ENCODE results near the gene COL26A1.
"Not testable (repeated sequence)": the region's sequence is repeated elsewhere in the genome, so short reads cannot be mapped to it uniquely, and the experiment has no call there.

Gene COL26A1

DNA sequence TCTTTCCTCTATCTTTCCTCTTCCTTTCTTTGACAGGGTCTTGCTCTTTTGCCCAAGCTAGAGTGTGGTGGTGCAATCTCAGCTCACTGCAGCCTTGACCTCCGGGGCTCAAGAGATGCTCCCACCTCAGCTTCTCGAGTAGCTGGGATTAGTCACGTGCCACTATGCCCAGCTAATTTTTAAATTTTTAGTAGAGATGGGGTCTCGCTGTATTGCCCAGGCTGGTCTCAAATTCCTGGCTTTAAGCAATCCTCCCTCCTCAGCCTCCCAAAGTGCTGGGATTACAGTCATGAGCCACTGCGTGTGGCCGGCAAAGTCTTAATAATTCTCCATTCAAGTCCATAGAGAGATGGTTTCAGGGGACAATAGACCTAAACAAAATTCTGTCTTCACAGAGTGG lies 40.2 kb downstream of the COL26A1 start:
- no peak for DNase-seq

DNA sequence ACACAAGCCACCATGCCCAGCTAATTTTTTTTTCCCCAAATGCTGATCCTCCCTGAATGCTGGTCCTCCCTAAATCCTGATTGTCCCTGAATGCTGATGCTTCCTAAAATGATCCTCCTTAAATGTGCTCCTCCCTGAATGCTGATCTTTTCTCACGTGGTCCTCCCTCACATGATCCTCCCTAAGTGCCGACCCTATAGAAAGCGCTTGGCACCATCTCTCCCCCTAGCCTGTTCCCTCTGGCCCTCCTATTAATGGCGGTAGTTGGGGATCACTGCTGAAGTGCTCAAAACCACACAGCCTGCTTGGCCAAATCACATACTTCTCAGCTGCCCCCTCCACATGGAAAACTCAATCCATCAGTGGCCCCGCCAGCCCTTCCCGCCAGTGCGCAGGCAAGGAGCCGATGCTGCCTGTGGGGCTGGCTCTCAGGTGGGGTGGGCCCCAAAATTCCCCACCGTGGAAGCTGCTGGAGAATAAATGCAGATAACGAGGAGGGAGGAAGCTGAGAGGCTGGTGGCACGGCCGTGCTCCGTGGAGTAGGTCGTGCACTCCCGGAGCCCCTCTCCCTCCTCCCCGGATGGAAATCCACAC lies 42.9 kb downstream of the COL26A1 start:
- DNase-seq: no peak

DNA sequence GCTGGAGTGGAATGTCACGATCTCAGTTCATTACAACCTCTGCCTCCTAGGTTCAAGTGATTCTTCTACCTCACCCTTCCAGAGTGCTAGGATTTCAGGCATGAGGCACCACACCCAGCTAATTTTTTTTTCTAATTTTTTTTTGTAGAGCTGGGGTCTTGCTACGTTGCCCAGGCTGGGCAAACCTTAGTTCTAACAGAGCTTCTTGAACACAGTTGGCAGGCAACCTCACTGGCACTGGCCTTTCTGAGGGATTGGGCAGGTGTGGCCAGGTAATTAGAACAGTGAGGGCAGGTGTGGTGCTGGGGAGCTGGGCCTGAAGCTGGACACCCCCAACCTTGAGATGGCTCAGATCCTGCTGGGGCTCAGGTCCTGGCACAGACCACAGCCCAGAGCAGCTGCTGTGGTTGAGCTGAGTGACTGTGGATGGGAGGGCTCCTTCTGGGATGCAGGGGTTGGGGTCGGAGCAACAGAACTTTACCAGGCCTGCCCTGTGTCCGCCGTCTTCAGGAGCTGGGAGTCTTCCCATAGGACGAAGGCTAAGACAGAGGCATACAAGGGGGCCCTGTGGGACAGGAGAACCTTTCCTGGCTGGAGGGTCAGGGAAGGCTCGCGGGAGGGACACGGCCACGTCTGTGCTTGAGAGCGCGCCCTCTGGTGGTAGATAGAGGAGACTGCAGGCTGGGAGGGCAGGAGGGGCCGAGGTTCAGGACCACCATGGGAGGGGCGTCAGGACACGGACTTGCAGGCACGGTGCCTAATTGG lies 48.2 kb downstream of the COL26A1 start:
- DNase-seq: peak; percentile 30

DNA sequence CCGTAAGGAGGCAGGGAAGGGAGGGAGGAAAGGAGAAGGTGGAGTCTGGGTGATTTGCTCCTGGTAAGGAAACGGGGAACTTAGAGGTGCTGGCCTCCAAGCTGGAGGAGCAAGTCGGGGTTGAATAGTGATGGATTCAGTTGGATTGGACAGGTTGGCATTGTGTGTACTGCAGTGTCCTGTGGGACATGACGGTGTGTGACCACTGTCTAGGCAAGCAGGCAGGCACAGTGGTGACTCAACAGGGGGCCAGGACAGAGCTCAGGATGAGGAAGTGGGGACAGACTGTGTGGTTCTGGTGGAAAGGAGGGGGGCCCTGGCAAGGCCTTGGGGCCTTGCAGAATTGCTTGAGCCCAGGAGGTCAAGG lies 48.8 kb downstream of the COL26A1 start:
- no peak for DNase-seq

DNA sequence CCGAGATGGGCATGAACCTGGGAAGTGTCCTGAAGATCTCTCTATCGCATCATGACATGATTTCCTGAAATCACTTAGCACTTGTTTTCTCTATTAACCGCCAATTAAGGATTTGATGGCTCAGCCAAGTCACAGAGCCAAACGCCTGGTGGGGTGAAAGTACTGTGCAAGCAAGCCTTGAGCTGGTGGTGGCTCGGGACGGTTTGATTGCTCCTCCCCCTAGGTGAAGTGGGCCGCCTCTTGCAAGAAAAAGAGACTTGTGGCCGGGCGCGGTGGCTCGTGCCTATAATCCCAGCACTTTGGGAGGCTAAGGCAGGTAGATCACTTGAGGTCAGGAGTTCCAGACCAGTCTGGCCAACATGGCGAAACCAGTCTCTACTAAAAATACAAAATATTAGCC lies 50.3 kb downstream of the COL26A1 start:
- DNase-seq: no peak

DNA sequence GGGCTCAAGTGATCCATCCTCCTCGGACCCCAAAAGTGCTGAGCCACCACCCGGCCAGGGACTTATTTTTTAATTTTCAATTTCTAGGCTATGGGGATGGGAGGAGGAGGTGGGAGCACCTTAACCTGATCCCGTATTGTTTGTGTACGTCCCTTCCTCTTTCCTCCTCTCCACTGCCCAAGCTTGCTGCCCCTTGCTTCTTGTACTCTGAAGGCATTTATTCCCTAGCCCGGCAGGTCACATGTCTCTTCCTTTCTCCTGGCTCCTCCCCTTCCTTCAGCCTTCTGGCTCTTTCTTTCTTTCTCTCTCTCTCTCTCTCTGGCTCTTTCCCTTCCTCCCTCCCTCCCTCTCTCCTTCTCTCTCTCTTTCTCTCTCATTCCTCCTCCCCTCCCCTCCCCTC lies 56.0 kb downstream of the COL26A1 start:
- no peak for DNase-seq

DNA sequence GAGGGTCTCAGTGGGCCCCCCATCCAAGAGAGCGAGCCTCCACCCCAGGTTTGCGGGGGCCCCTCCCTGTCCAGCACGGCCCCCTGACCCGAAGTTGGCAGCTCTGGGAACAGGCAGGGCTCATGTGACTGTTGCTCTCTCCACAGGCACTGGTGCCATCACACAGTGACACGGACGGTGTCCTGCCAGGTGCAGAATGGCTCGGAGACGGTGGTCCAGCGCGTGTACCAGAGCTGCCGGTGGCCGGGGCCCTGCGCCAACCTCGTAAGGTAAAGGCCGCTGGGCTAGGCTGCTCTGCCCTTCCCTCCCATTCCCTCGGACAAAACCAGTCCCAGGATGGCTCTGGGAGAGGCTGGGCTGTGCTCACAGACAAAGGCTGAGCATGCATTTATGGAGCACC lies 57.2 kb downstream of the COL26A1 start:
- no peak for DNase-seq

DNA sequence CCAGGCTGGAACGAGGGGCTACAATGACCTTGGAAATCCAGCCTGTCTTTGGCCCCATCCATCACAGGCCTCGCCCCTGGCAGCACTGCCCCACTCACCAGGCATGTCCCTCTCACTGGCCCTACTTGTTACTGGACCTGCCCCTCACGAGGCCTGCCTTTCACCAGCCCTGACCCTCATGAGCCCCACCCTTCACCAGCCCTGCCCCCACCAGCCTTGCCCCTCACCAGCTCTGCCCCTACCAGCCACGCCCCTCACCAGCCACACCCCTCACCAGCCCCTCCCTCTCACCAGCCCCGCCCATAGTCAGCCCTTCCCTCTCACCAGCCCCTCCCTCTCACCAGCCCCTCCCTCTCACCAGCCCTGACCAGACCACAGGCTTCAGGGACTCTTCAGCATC lies 57.8 kb downstream of the COL26A1 start:
- no peak for DNase-seq

DNA sequence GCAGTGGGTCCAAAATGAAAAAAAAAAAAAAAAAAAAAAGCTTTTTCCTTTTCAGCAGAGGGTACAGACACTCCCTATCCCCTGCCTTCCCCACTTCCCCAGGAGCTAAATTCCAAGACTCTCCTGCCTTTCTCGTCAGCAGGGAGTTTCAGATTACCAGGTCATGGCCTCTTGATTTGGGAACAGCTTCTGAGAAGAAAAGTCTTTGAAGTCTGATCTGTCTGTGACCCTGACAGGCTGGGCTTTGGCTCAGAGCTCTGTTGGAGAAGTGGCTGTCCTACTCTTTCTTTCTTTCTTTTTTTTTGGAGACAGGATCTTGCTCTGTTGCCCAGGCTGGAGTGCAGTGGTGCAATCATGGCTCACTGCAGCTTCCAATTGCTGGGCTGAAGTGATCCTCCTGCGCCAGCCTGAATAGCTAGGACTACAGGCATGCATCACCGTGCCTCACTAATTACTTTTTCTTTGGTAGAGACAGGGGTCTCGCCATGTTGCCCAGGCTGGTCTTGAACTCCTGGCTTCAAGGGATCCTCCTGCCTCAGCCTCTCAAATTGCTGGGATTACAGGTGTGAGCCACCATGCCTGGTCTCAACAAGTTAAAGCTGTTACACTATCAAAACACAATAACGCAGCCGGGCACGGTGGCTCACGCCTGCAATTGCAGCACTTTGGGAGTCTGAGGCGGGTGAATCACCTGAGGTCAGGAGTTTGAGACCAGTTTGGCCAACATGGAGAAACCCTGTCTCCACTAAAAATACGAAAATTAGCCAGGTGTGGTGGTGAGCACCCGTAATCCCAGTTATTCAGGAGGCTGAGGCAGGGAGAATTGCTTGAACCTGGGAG lies 59.9 kb downstream of the COL26A1 start:
- DNase-seq: no peak

DNA sequence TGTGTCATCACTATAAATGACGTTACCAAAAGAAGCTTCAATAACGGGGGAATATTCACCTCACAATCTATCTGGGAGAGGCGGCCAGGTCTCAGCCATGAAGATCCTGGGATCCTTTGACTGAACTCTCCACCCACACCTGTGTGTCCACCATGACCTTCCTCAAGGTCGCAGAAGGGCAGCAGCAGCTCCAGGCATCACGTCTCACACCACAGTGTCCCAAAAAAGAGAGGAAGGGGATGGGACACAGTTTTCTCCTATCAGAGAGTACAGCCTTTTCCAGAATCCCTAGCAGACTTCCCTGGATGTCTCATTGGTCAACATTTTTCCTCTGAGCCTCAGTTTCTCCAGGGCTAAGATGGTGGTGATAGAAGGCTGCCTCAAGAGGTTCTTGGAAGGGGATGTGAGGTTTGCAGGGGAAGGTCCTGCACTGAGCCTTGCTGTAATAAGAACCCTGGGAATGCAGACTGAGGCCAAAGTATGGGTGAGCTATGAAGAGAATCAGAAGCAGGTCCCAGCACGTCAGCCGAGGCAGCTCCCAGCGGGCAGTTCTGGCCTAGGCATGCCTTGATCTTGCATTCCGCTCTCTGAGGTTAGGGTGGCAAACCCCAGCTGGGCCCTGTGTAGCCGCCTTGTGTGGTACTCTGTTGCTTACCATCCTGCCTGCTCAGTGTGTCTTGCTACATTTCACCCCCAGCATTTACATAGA lies 63.8 kb downstream of the COL26A1 start:
- no peak for DNase-seq

DNA sequence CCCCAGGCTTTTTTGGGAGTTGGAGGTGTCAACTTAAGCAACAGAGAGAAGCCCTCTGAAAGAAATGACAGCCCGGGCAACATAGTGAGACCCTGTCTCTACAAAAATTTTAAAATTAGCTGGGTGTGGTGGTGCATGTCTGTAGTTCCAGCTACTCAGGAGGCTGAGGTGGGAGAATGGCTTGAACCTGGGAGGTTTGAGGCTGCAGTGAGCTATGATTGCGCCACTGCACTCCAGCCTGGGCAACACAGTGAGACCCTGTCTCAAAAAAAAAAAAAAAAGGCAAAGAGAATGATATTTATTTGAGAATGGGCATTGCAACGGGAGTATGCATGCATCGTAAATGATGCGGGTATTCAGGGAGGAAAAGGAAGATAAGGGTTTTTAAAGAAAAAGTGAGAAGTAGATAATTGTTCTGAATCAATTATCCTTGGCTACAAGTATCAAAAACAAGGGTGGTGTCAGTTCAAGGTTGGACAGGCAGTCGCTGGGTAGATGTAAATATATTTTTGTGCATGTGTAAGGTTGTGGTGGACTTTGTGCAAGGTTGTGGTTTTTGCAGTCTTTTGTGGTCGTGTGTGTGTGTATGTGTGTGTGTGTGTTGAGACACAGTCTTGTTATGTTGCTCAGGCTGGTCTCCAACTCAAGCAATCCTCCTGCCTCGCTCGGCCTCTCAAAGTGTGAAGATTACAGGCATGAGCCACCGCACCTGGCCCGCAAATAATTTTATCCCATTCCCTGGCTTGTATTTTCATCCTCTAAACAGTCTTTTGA lies 65.6 kb downstream of the COL26A1 start:
- DNase-seq: no peak

DNA sequence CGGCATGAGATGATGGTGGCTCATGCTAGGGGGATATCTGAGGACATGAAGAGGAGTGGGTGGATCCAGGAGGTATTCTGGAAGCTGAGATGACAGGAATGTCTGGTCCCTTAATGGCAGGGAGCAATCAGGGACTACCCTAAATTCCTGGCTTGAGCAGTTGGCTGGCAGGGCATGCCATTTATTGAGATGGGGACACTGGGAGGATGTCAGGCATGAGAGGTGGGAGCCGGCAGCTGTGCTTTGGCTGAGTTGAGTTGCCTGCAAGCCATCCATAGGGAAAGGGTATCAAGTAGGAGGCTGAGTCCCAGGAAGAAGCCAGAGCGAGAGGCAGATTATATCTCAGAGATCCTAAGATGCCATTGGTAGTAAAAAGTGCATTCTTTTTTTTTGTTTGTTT lies 69.6 kb downstream of the COL26A1 start:
- DNase-seq: no peak

DNA sequence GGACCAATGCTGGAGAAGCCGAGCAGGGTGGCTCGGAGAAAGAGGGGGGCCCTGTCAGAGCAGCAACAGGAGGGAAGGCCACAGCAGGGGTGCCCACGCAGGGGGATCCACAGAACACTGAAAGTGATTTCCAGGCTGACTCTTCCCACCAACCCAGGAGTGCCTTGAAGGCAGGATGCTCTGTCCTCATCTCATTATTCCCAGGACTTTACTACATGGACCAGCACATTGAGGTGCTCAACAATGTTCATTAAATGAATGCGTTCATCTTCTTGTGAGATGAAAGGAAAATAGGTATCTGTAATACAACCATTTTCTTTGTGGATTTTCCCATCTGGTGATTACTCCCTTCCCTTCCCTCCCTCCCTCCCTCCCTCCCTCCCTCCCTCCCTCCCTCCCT lies 71.0 kb downstream of the COL26A1 start:
- DNase-seq: no peak

DNA sequence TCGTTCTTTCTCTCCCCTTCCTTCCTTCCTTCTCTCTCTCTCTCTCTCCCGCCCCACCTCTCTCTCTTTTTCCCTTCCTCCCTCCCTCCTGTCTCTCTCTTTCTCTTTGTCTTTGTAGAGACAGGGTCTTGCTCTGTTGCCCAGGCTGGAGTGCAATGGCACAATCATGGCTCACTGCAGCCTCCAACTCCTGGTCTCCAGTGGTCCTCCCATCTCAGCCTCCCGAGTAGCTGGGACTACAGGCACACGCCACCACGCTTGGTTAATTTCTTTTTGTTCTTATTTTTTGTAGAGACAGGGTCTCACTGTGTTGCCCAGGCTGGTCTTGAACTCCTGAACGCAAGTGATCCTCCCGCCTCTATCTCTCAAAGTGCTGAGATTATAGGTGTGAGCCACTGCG lies 71.5 kb downstream of the COL26A1 start:
- DNase-seq: not testable (repeated sequence)

DNA sequence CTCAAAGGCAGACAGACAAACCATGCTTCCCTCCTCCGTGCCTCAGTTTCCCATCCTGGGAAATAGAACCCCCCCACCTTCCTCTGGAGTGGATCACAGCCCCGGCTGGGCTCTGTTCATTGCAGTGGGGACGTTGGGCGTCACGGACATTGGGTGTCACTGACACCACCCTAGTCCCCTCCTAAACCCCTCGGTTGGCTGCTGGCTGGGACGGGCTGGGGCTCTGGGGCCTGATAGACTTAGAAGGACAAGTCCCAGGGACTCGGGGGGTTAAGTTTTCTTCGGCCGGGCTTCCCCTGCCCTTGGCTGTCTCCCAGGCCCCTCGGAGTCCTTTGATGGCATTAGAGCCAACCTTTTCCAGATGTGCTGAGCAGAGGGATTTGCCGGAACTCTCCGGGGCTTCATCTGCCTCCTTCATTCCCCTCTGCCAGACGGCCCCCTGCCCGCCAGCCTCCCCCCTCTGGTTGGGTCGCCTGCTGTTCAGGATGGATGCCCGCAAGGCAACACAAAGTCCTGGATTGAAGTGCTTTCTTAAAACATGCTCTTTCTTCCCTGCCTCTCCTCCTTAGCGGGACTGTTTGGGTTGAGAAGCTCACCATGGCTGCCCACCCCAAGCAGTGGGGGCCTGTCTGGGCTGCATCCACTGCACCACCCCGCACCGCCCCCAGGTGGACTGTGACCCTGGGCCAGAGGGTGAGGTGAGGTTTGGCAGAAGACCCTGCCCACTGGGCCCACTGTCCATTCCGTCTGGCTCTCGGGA lies 73.0 kb downstream of the COL26A1 start:
- no peak for DNase-seq

DNA sequence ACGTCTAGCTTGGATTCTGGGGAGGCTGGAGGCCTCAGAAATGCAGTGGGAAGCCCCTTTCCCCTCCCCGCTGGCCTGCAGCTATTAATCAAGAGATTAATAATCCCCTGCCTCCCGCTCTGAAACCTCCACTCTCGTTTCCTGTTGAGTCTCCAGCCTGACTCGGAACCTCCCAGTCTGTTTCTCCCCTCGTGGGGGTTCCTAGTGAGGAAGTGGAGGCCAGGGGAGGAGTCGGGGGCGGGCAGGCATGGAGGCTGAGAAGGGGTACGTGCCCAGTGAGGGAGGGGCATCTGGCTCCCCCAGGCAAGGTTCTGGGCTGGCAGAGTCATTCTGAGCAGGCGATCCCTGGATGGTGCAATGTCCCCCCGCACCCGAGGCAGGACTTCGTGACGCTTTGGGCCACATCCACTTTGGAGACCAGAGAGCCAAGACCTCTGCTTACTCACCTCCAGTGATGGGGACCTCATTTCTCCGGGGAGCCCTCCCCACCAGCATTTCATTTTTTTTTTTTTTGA lies 73.6 kb downstream of the COL26A1 start:
- no peak for DNase-seq

DNA sequence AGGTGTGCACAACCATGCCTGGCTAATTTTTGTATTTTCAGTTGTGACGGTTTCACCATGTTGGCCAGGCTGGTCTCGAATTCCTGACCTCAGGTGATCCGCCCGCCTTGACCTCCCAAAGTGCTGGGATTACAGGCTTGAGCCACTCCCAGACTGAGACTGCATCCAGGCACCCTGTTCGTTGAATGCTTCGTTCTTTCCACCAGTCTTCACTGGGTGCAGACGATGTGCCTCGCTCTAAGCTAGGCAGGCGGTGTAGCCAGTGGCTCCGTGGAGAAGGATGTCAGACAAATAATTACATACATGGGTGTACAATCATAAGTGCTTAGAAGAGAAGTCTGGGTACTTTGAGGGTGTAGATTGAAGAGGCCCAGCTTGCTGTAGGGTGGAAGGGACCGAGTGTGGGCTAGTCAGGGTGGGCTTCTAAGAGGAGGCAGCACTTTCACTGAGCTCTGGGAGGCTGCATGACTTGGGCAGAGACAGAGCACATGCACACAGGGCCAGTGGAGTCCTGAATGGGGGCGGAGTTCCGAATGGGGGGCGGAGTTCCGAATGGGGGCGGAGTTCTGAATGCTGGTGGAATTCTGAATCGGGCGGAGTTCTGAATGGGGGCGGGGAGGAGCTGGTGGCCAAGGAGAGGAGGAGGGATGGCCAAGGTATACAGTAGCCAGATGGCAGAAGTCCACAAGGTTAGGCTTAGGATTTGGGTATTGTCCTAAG lies 74.3 kb downstream of the COL26A1 start:
- no peak for DNase-seq

DNA sequence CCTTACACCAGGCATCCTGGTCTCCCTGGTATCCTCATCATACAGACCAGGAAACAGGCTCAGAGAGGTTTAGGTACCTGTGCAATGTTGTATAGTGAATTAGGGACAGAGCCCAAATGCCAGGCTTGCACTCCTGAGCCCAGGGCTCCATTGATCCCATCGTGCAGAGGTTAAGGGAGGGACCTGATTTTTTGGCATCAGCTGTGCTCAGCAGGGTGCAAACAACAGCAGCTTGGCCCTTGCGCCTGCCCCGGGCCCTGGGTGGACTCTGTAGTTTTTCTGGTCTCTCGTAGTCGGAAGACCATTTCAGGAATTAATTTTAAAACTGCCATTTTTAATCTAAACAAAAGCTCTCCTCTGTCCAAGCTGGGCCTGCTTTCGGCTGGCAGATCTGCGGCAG lies 79.2 kb downstream of the COL26A1 start:
- DNase-seq: no peak

DNA sequence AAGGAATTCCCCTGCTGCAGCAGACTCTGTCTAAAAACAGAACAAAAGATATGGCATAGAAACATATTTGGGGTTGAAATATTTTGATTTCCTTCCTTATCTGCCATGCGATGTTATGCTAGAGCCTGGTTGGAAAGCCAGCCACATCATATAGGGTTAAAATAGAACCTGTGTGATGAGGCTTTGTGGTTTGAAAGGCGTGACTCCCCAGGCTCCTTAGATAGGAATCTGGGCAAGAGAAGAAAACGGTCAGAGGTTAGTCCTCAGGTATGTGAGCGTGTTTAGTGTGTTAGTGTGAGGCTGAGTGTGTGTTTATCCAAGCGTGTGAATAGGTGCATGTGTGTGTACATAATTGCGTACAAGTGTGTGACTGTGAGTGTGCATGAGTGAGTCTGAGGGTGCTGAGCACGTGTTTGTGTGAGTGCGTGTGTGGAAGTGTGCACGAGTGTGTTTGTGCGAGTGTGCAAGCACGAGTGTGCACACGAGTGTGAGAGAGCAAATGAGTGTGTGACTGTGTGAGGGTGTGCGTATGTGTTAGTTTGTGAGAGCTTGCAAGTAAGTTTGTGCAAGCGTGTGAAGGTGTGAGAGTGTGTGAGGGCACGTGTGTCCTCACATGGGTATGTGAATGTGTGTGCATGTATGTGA lies 79.9 kb downstream of the COL26A1 start:
- no peak for DNase-seq

DNA sequence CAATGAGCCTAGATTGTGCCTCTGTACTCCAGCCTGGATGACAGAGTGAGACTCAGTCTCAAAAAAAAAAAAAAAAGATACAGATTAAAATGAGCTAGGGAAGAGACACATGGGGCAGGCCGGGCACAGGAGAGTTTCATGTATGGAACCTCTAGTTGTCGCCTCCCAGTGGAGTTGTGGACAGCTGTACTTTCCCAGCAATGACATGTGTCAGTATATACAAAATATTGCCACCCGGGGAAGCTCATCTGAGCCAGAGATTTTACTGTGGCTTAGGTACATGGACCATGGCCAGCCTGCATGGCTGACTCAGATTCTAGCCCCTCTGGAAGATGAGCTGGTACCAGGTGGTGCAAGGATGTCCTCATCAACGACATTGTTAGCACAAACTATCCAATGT lies 87.4 kb downstream of the COL26A1 start:
- DNase-seq: no peak
